HG03175 (cell line): ENCODE measurements around the gene GIT2.
A peak's percentile ranks its signal among the peaks of the same experiment; 100 is the strongest.
"Not testable (repeated sequence)": the region's sequence is repeated elsewhere in the genome, so short reads cannot be mapped to it uniquely, and the experiment has no call there.

Experiments used
- ATAC-seq: cut with Tn5 transposase; IDR thresholded peaks from one replicate; pipeline ENCODE4 v1.9.1; 2021; ENCODE audit warnings: mild to moderate bottlenecking, moderate library complexity; ENCODE audit not compliant: unreplicated experiment

The GIT2 gene

GRCh38 chr12:109995686-109996482 lies at the start of gene GIT2:
Gene GIT2, minus strand, starts transcription at chr12:109996368. Its CDS starts 144 bp downstream, at chr12:109996224.
- peak; percentile 72 for ATAC-seq

GRCh38 chr12:110042264-110042663 lies 46.1 kb upstream of the GIT2 start:
- ATAC-seq: no peak

GRCh38 chr12:110039085-110039807 lies 43.1 kb upstream of the GIT2 start:
- no peak for ATAC-seq

GRCh38 chr12:110038741-110039084 lies 42.5 kb upstream of the GIT2 start:
- no peak for ATAC-seq

GRCh38 chr12:110037315-110037714 lies 41.1 kb upstream of the GIT2 start:
- no peak for ATAC-seq

- no peak for ATAC-seq
Measured at GRCh38 chr12:110035534-110036104, 39.5 kb upstream of the GIT2 start.

GRCh38 chr12:110033888-110034287 lies 37.7 kb upstream of the GIT2 start:
- no peak for ATAC-seq

- ATAC-seq: no peak
Measured at GRCh38 chr12:110029290-110029815, 33.2 kb upstream of the GIT2 start.

GRCh38 chr12:110028323-110028722 lies 32.2 kb upstream of the GIT2 start:
- ATAC-seq: no peak

GRCh38 chr12:110024051-110024450 lies 27.9 kb upstream of the GIT2 start:
- no peak for ATAC-seq

GRCh38 chr12:110023059-110023980 lies 27.2 kb upstream of the GIT2 start:
- ATAC-seq: no peak

GRCh38 chr12:110020956-110021355 lies 24.8 kb upstream of the GIT2 start:
- ATAC-seq: no peak

GRCh38 chr12:110015132-110015531 lies 19.0 kb upstream of the GIT2 start:
- no peak for ATAC-seq

- no peak for ATAC-seq
Measured at GRCh38 chr12:110012659-110013058, 16.5 kb upstream of the GIT2 start.

GRCh38 chr12:110012137-110012536 lies 16.0 kb upstream of the GIT2 start:
- peak; percentile 60 for ATAC-seq

GRCh38 chr12:110010853-110011723 lies 14.9 kb upstream of the GIT2 start:
- ATAC-seq: peak; percentile 44

GRCh38 chr12:110008681-110009398 lies 12.7 kb upstream of the GIT2 start:
- ATAC-seq: not testable (repeated sequence)

GRCh38 chr12:110007881-110008280 lies 11.7 kb upstream of the GIT2 start:
- ATAC-seq: no peak

GRCh38 chr12:110006115-110006514 lies 9.9 kb upstream of the GIT2 start:
- ATAC-seq: no peak
